CD14-positive monocyte (primary cell): ENCODE measurements around the gene STK36. TPM values are rescaled to one million over a fixed set of nuclear protein-coding genes. Genes with fewer than 3 reads are reported as not detected.

ENCODE experiments used
- DNase-seq, 3 donors: peaks; one replicate each; pipeline ENCODE4 v3.0.0-alpha.2; 2011 to 2022
- H2AFZ ChIP-seq: 2 replicates; pipeline ENCODE4 v1.6.0; 2012; ENCODE audit warnings: mild to moderate bottlenecking, low read depth, low read length, inconsistent platforms; ENCODE audit not compliant: insufficient read depth, poor library complexity, severe bottlenecking
- H3K27ac ChIP-seq, 2 donors: 1 replicate in 1 of 2; 2 replicates in 1 of 2; pipeline ENCODE4 v1.5.1; 2012 to 2013; ENCODE audit warnings: low read length in 2 of 2, control low read depth in 1 of 2, inconsistent platforms in 1 of 2, low read depth in 1 of 2, mild to moderate bottlenecking in 1 of 2
- H3K27me3 ChIP-seq, 2 donors: one replicate each; pipeline versions ENCODE4 v1.6.0 to v1.6.1; 2011 to 2013; ENCODE audit warnings: low read length in 2 of 2; ENCODE audit not compliant: control insufficient read depth in 2 of 2, insufficient read depth in 2 of 2
- H3K36me3 ChIP-seq, 2 donors: replicated peaks in 1 of 2; 1 replicate in 1 of 2; 2 replicates in 1 of 2; pipeline versions ENCODE4 v1.5.1 to v1.6.1; 2012 to 2013; ENCODE audit warnings: low read length in 2 of 2, control low read depth in 1 of 2, inconsistent platforms in 1 of 2, mild to moderate bottlenecking in 1 of 2; ENCODE audit not compliant: insufficient read depth in 2 of 2, control insufficient read depth in 1 of 2
- H3K4me1 ChIP-seq, 2 donors: 1 replicate in 1 of 2; 2 replicates in 1 of 2; pipeline versions ENCODE4 v1.5.1 to v1.6.1; 2012 to 2013; ENCODE audit warnings: low read length in 2 of 2, control low read depth in 1 of 2, inconsistent platforms in 1 of 2, mild to moderate bottlenecking in 1 of 2, moderate library complexity in 1 of 2; ENCODE audit not compliant: insufficient read depth in 2 of 2, control insufficient read depth in 1 of 2
- H3K4me2 ChIP-seq: replicated peaks from 2 replicates; pipeline ENCODE3; 2012; ENCODE audit warnings: low read length, moderate library complexity, mild to moderate bottlenecking; ENCODE audit not compliant: poor library complexity, severe bottlenecking; ENCODE audit errors: extremely low read depth
- H3K4me3 ChIP-seq, 3 experiments: fragments of 200-600 bp in 1 of 3; sonication (generic) in 1 of 3; replicated peaks in 1 of 3; 1 replicate in 2 of 3; 2 replicates in 1 of 3; pipeline ENCODE4 v1.5.1; 2011 to 2013; ENCODE audit warnings: low read length in 3 of 3, mild to moderate bottlenecking in 3 of 3, control low read depth in 2 of 3, low read depth in 2 of 3, inconsistent platforms in 1 of 3, moderate library complexity in 1 of 3
- H3K79me2 ChIP-seq: 2 replicates; pipeline ENCODE4 v1.6.0; 2012; ENCODE audit warnings: mild to moderate bottlenecking, control low read depth, inconsistent platforms, low read length, moderate library complexity; ENCODE audit not compliant: insufficient read depth
- H3K9ac ChIP-seq: 2 replicates; pipeline ENCODE4 v1.6.0; 2017; ENCODE audit warnings: low read length, mild to moderate bottlenecking; ENCODE audit not compliant: insufficient read depth, poor library complexity, severe bottlenecking
- H3K9me3 ChIP-seq, 2 donors: replicated peaks in 1 of 2; 1 replicate in 1 of 2; 2 replicates in 1 of 2; pipeline versions ENCODE4 v1.5.1 to v1.6.1; 2012 to 2013; ENCODE audit warnings: low read length in 2 of 2, control low read depth in 1 of 2; ENCODE audit not compliant: control insufficient read depth in 1 of 2, insufficient read depth in 1 of 2
- H4K20me1 ChIP-seq: 2 replicates; pipeline ENCODE4 v1.6.0; 2012; ENCODE audit warnings: mild to moderate bottlenecking, low read length, control low read depth, moderate library complexity; ENCODE audit not compliant: insufficient read depth
- H3K27ac Mint-ChIP-seq, 7 donors: one replicate each; pipeline ENCODE4 v1.8.0; 2020; ENCODE audit warnings: mild to moderate bottlenecking in 7 of 7, mixed read lengths in 7 of 7, moderate library complexity in 6 of 7, inconsistent platforms in 2 of 7
- H3K27me3 Mint-ChIP-seq, 3 donors: one replicate each; pipeline ENCODE4 v1.8.0; 2021 to 2022; ENCODE audit warnings: low read depth in 3 of 3, mild to moderate bottlenecking in 3 of 3, mixed read lengths in 3 of 3, moderate library complexity in 3 of 3, inconsistent platforms in 1 of 3
- H3K36me3 Mint-ChIP-seq, 2 donors: one replicate each; pipeline ENCODE4 v1.8.0; 2020; ENCODE audit warnings: mixed read lengths in 2 of 2, inconsistent platforms in 1 of 2, mild to moderate bottlenecking in 1 of 2
- H3K4me1 Mint-ChIP-seq: one replicate; pipeline ENCODE4 v1.8.0; 2020; ENCODE audit warnings: mild to moderate bottlenecking, mixed read lengths
- H3K4me3 Mint-ChIP-seq, 2 donors: one replicate each; pipeline ENCODE4 v1.8.0; 2020; ENCODE audit warnings: mild to moderate bottlenecking in 2 of 2, mixed read lengths in 2 of 2, moderate library complexity in 1 of 2
- H3K9me3 Mint-ChIP-seq, 7 donors: one replicate each; pipeline ENCODE4 v1.8.0; 2020 to 2022; ENCODE audit warnings: mixed read lengths in 7 of 7, mild to moderate bottlenecking in 6 of 7, moderate library complexity in 6 of 7, inconsistent platforms in 2 of 7
- CTCF ChIP-seq: fragments of 200-600 bp; IDR thresholded peaks from one replicate; pipeline ENCODE4 v1.8.0; 2022; ENCODE audit warnings: antibody characterized with exemption, mild to moderate bottlenecking
- WGBS: methylation state at CpG from one replicate; pipeline ENCODE4 v1.1.5; 2013; ENCODE audit warnings: missing lambda C conversion rate; ENCODE audit not compliant: insufficient coverage; 5-methylcytosine and 5-hydroxymethylcytosine counted together
- intact Hi-C, 2 donors: fragments of 100-400 bp; cut with micrococcal nuclease; formaldehyde crosslinking; loops; one replicate each; pipeline versions ENCODE4 v1.15.0 to v1.15.1; 2023
- polyA plus RNA-seq, 3 donors: library from polyadenylated mRNA; depleted of rRNA in 1 of 3; unstranded in 2 of 3; stranded (reverse) in 1 of 3; fragments of 300-500 nt in 2 of 3; fragments of >200 nt in 1 of 3; fragmentation: Illumina TruSeq in 2 of 3; gene quantifications; 1 replicate in 2 of 3; 2 replicates in 1 of 3; pipeline ENCODE4 v1.2.3, GENCODE V29; 2012 to 2021

The STK36 gene
- polyA plus RNA-seq, 3 donors: 1.3 to 36.2 (median 3.3) TPM

DNA sequence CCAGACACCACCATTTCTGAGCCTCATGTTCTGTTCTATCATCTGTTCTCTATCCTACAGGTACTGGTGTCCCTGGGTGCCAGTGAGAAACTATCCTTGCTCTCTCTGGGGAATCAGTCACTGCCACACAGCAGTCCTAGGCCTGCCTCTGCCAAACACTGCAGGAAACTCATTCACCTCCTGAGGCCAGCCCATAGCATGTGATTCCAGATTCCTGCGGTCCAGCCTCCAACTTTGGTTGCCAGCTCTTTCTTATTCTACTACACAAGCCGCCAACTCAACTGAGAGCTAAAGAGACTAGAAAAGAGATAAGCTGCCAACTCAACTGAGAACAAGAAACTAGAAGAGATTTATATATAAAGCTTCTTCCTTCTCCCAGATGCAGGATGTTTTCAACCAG, 29.9 kb downstream of the STK36 start:
- no peak overlapping the region for H3K27ac Mint-ChIP-seq
- H3K9me3 Mint-ChIP-seq: no peaks in the 10 kb centered on the region
- no peaks in the 10 kb centered on the region for H3K36me3 ChIP-seq
- intact Hi-C loops: no loop called here
- WGBS: 78% methylated on average over 1 of the region's 2 CpGs
- H3K9me3 ChIP-seq: no peaks in the 10 kb centered on the region
- H3K4me1 Mint-ChIP-seq: peaks cover 9% of the 10 kb centered on the region
- no peak overlapping the region for H2AFZ ChIP-seq
- H3K4me3 Mint-ChIP-seq: no peak overlapping the region
- DNase-seq: no peak
- no peak overlapping the region for H3K9ac ChIP-seq
- TF ChIP-seq CTCF: no peak
- no peaks in the 10 kb centered on the region for H3K27me3 ChIP-seq
- peaks cover 0 to 4% (median 1%) of the 10 kb centered on the region in 3 donors for H3K27me3 Mint-ChIP-seq
- no peak overlapping the region for H3K4me3 ChIP-seq
- H3K27ac ChIP-seq: no peak overlapping the region
- H3K4me2 ChIP-seq: no peak overlapping the region
- H4K20me1 ChIP-seq: no peaks in the 10 kb centered on the region
- peaks cover 6 to 8% of the 10 kb centered on the region in 2 donors for H3K4me1 ChIP-seq
- H3K36me3 Mint-ChIP-seq: peaks cover 4 to 5% of the 10 kb centered on the region in 2 donors
- H3K79me2 ChIP-seq: no peaks in the 10 kb centered on the region

GRCh38 chr2:218703341-218703740, 31.5 kb downstream of the STK36 start:
- H3K27me3 ChIP-seq: no peaks in the 10 kb centered on the region
- no peak overlapping the region for H3K4me2 ChIP-seq
- Mint-ChIP-seq H3K36me3 (peaks cover 3 to 5% of the 10 kb centered on the region in 2 donors), H3K27ac (no peak overlapping the region), H3K27me3 (peaks cover 0 to 7% (median 1%) of the 10 kb centered on the region in 3 donors), H3K4me1 (peaks cover 9% of the 10 kb centered on the region), H3K4me3 (no peak overlapping the region), H3K9me3 (peaks cover 0 to 3% (median 0%) of the 10 kb centered on the region in 7 donors)
- H3K79me2 ChIP-seq: no peaks in the 10 kb centered on the region
- no peak overlapping the region for H2AFZ ChIP-seq
- TF ChIP-seq CTCF: no peak
- 86% methylated on average over 4 of the region's 4 CpGs for WGBS
- no peak overlapping the region for H3K9ac ChIP-seq
- no peak overlapping the region for H3K4me3 ChIP-seq
- H3K4me1 ChIP-seq: peaks cover 6 to 8% of the 10 kb centered on the region in 2 donors
- DNase-seq: no peak
- H3K27ac ChIP-seq: no peak overlapping the region
- H4K20me1 ChIP-seq: no peaks in the 10 kb centered on the region
- intact Hi-C loops: no loop called here
- H3K36me3 ChIP-seq: no peaks in the 10 kb centered on the region
- no peaks in the 10 kb centered on the region for H3K9me3 ChIP-seq
